Smooth muscle cell (in vitro differentiated cells): ENCODE data around the gene NSA2. TPM values are rescaled to one million over a fixed set of nuclear protein-coding genes. Genes with fewer than 3 reads are reported as not detected.

ENCODE experiments used
- DNase-seq: peaks from one replicate; lab custom pipeline; 2025; ENCODE audit not compliant: unreplicated experiment; lab: John Stamatoyannopoulos, UW
- H2AFZ ChIP-seq: fragments of 200-600 bp; sonication (generic); 2 replicates; pipeline ENCODE4 v1.6.0; 2016; ENCODE audit warnings: antibody characterized with exemption, low read depth, mild to moderate bottlenecking
- H3F3A ChIP-seq: fragments of 200-600 bp; sonication (generic); 2 replicates; pipeline ENCODE4 v1.6.0; 2017; ENCODE audit warnings: antibody characterized with exemption, low read depth
- H3K27ac ChIP-seq: fragments of 200-600 bp; sonication (generic); 2 replicates; pipeline ENCODE4 v1.5.1; 2016; ENCODE audit warnings: low read depth, mild to moderate bottlenecking
- H3K27me3 ChIP-seq: fragments of 200-600 bp; sonication (generic); 2 replicates; pipeline ENCODE4 v1.6.1; 2016; ENCODE audit warnings: low read depth, mild to moderate bottlenecking
- H3K36me3 ChIP-seq: fragments of 200-600 bp; sonication (generic); 2 replicates; pipeline ENCODE4 v1.5.1; 2016; ENCODE audit warnings: low read depth
- H3K4me1 ChIP-seq: fragments of 200-600 bp; sonication (generic); 2 replicates; pipeline ENCODE4 v1.5.1; 2016; ENCODE audit warnings: low read depth
- H3K4me2 ChIP-seq: fragments of 200-600 bp; sonication (generic); 2 replicates; pipeline ENCODE4 v1.6.0; 2016; ENCODE audit warnings: mild to moderate bottlenecking
- H3K4me3 ChIP-seq: fragments of 200-600 bp; sonication (generic); 2 replicates; pipeline ENCODE4 v1.5.1; 2016; ENCODE audit warnings: mild to moderate bottlenecking
- H3K79me2 ChIP-seq: fragments of 200-600 bp; sonication (generic); 2 replicates; pipeline ENCODE4 v1.6.0; 2016; ENCODE audit warnings: low read depth, mild to moderate bottlenecking
- H3K9ac ChIP-seq: fragments of 200-600 bp; sonication (generic); 2 replicates; pipeline ENCODE4 v1.6.0; 2016; ENCODE audit warnings: low read depth
- H3K9me3 ChIP-seq: fragments of 200-600 bp; sonication (generic); replicated peaks from 2 replicates; pipeline ENCODE4 v1.5.1; 2016; ENCODE audit warnings: low read depth
- H4K20me1 ChIP-seq: fragments of 200-600 bp; sonication (generic); 2 replicates; pipeline ENCODE4 v1.6.0; 2016; ENCODE audit warnings: low read depth
- WGBS: methylation state at CpG from one replicate; pipeline ENCODE4 v1.1.7; 2016; ENCODE audit warnings: low lambda C conversion rate; 5-methylcytosine and 5-hydroxymethylcytosine counted together
- polyA plus RNA-seq: library from polyadenylated mRNA; unstranded; fragments of >200 nt; fragmentation: Nextera tagmentation; extraction: Ambion mirVana; gene quantifications from 2 replicates; pipeline ENCODE4 v1.2.1, GENCODE V29; 2016
- total RNA-seq: library from RNA; depleted of rRNA; stranded (reverse); fragments of >200 nt; gene quantifications from 2 replicates; pipeline ENCODE4 v1.2.3, GENCODE V29; 2014
- TF ChIP-seq, protein P1 (sequence below): fragments of 200-600 bp; sonication (generic); IDR thresholded peaks from 2 replicates; pipeline ENCODE4 v1.5.1; 2017; ENCODE audit warnings: borderline replicate concordance, mild to moderate bottlenecking, antibody characterized with exemption; ENCODE audit not compliant: insufficient read depth, poor library complexity, severe bottlenecking

Gene NSA2
- total and polyA plus RNA-seq, 2 experiments from 2014 or later, result 43.6 to 65.2 TPM

- peak overlapping the region; percentile 93 for H3K4me2 ChIP-seq
- no peak for DNase-seq
- H3K4me1 ChIP-seq, result peaks cover 18% of the 10 kb centered on the region
- 5% methylated on average over 10 of the region's 10 CpGs for WGBS
- peak overlapping the region; percentile 46 for H3K27ac ChIP-seq
- H3F3A ChIP-seq, result no peaks in the 10 kb centered on the region
- TF ChIP-seq, protein P1, sequence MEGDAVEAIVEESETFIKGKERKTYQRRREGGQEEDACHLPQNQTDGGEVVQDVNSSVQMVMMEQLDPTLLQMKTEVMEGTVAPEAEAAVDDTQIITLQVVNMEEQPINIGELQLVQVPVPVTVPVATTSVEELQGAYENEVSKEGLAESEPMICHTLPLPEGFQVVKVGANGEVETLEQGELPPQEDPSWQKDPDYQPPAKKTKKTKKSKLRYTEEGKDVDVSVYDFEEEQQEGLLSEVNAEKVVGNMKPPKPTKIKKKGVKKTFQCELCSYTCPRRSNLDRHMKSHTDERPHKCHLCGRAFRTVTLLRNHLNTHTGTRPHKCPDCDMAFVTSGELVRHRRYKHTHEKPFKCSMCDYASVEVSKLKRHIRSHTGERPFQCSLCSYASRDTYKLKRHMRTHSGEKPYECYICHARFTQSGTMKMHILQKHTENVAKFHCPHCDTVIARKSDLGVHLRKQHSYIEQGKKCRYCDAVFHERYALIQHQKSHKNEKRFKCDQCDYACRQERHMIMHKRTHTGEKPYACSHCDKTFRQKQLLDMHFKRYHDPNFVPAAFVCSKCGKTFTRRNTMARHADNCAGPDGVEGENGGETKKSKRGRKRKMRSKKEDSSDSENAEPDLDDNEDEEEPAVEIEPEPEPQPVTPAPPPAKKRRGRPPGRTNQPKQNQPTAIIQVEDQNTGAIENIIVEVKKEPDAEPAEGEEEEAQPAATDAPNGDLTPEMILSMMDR, result peak; percentile 37
- H3K4me3 ChIP-seq, result peak overlapping the region; percentile 94
- H3K9me3 ChIP-seq, result no peaks in the 10 kb centered on the region
- no peaks in the 10 kb centered on the region for H3K27me3 ChIP-seq
- H3K36me3 ChIP-seq, result peaks cover 11% of the 10 kb centered on the region
- H4K20me1 ChIP-seq, result no peaks in the 10 kb centered on the region
- H3K79me2 ChIP-seq, result peaks cover 40% of the 10 kb centered on the region
- peak overlapping the region; percentile 82 for H3K9ac ChIP-seq
- peak overlapping the region; percentile 99 for H2AFZ ChIP-seq
Measured at GRCh38 chr5:74766418-74766848, 616 bp upstream of the NSA2 start.

DNA sequence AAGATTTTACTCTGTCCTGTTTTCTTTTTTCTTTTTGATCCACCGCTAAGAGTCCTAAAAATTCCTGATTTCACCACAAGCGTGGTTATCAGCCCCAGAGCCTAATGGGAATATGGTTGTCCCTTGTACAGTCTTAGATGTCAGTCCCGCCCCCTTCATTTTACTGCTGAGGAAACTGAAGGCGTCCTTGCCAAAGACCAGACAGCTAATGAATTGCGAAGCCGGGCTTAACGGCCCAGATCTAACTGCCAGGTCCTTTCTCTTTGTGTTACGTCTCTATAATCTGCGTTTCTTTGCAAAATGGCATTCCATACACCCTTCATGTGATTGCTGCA is 497 bp downstream of the NSA2 start:
- TF ChIP-seq, protein P1, result no peak
- Histone ChIP-seq H3K27me3 (no peaks in the 10 kb centered on the region), H3K36me3 (peaks cover 14% of the 10 kb centered on the region), H3K4me2 (peak overlapping the region; percentile 93), H3K4me1 (peaks cover 18% of the 10 kb centered on the region), H3K9ac (peak overlapping the region; percentile 71), H3K9me3 (no peaks in the 10 kb centered on the region), H3K4me3 (peak overlapping the region; percentile 94), H3F3A (no peaks in the 10 kb centered on the region), H2AFZ (peak overlapping the region; percentile 99), H3K79me2 (peaks cover 40% of the 10 kb centered on the region), H3K27ac (no peak overlapping the region), H4K20me1 (no peaks in the 10 kb centered on the region)
- no peak for DNase-seq
- 0% methylated on average over 9 of the region's 9 CpGs for WGBS

- no peak overlapping the region for H3K9ac ChIP-seq
- H3K36me3 ChIP-seq, result peaks cover 21% of the 10 kb centered on the region
- no peaks in the 10 kb centered on the region for H3K9me3 ChIP-seq
- H3K4me2 ChIP-seq, result no peak overlapping the region
- H3F3A ChIP-seq, result no peaks in the 10 kb centered on the region
- TF ChIP-seq, protein P1, result no peak
- peaks cover 6% of the 10 kb centered on the region for H3K4me1 ChIP-seq
- peaks cover 13% of the 10 kb centered on the region for H3K79me2 ChIP-seq
- no peaks in the 10 kb centered on the region for H4K20me1 ChIP-seq
- no peak for DNase-seq
- H2AFZ ChIP-seq, result no peak overlapping the region
- H3K27me3 ChIP-seq, result no peaks in the 10 kb centered on the region
- H3K27ac ChIP-seq, result no peak overlapping the region
- H3K4me3 ChIP-seq, result no peak overlapping the region
- WGBS, result 82% methylated on average over 7 of the region's 7 CpGs
Measured at GRCh38 chr5:74772359-74772758, 5.3 kb downstream of the NSA2 start.

DNA sequence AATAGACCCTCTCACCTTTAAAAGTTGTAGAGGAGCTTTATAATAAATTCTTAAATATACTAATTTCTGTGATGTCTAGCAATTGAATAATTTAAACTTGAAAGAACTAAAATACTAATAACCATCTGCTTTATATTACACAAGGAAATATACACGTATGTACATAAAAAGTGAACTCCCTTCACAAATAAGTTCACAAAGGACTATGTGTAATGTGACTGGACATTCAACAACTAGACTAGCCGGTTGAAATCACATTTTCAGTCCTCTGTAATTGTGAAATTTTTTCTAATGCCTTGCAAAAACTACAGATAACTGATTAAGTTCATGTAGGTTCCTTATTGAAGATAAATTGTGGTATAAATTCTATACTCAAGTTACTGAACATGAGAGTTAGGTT is 11.6 kb downstream of the NSA2 start:
- no peaks in the 10 kb centered on the region for H3K79me2 ChIP-seq
- H3K9me3 ChIP-seq, result no peaks in the 10 kb centered on the region
- H4K20me1 ChIP-seq, result no peaks in the 10 kb centered on the region
- TF ChIP-seq, protein P1, result no peak
- H3K4me1 ChIP-seq, result no peaks in the 10 kb centered on the region
- WGBS, result 95% methylated on average over 2 of the region's 2 CpGs
- H2AFZ ChIP-seq, result no peak overlapping the region
- no peak overlapping the region for H3K4me2 ChIP-seq
- H3K27ac ChIP-seq, result no peak overlapping the region
- H3F3A ChIP-seq, result peaks cover 6% of the 10 kb centered on the region
- peaks cover 11% of the 10 kb centered on the region for H3K36me3 ChIP-seq
- no peak overlapping the region for H3K9ac ChIP-seq
- no peak for DNase-seq
- H3K27me3 ChIP-seq, result no peaks in the 10 kb centered on the region
- no peak overlapping the region for H3K4me3 ChIP-seq
